ENCODE data around the gene ABCD2. TPM values are rescaled to one million over a fixed set of nuclear protein-coding genes. Genes with fewer than 3 reads are reported as not detected.

Gene ABCD2
- total and polyA plus RNA-seq, 2 of the 4 experiments (the other 2 are of a cell fraction) = not detected

DNA sequence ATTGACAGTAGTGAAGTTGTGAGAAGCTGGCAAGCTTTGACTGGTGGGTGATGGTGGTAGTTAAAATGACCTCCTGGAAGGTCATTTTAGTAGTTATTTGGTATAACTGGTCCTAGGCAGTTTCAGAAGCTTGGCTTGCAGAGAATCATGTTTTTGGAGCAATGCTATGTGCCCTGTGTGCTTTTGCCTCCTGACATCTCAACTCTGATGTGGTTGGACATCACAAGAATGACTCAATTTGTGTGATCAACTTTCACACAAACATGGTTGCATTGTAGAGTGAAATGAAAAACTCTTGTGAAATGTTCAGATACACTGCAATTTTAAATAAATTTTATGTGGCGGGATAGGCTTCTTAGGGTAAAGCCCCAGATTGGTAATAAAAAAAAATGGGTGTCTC lies 8.3 kb upstream of the ABCD2 start:
- intact Hi-C loops (cut with micrococcal nuclease) = loop anchor here (10.0 kb wide), 1 partner anchor 303 kb away; no protein-coding TSS in a partner anchor
- no peak overlapping the region for H2BK15ac ChIP-seq (ENCODE audit: low read depth, low read length)
- no peak overlapping the region for H4K8ac ChIP-seq (ENCODE audit: low read depth in 2 of 2, low read length in 2 of 2)
- H2AK5ac ChIP-seq (ENCODE audit: low read depth, low read length) = no peak overlapping the region
- H3K36me3 ChIP-seq (ENCODE audit: control insufficient read depth, insufficient read depth, low read length) = no peaks in the 10 kb centered on the region
- H3K4me2 ChIP-seq (ENCODE audit: low read depth, low read length) = no peak overlapping the region
- POLR2A ChIA-PET (ENCODE audit: unreplicated experiment) = no interaction called here
- H4K5ac ChIP-seq (ENCODE audit: low read depth, low read length) = no peak overlapping the region
- no peak overlapping the region for H3K9ac ChIP-seq (ENCODE audit: low read depth, low read length)
- ATAC-seq (ENCODE audit: low read depth) (no peak), DNase-seq (no peak)
- H4K20me1 ChIP-seq (ENCODE audit: insufficient read depth, low read length) = no peaks in the 10 kb centered on the region
- H3K9me3 ChIP-seq (ENCODE audit: control insufficient read depth, insufficient read depth, low read length) = no peaks in the 10 kb centered on the region
- whole genome bisulfite sequencing, 2 experiments (ENCODE audit: extremely low coverage in 2 of 2, insufficient read length in 1 of 2) = no CpG with 5 or more reads among the region's 1 CpG
- no peak overlapping the region for H2BK20ac ChIP-seq (ENCODE audit: low read depth, low read length)
- H3K79me1 ChIP-seq (ENCODE audit: low read depth in 1 of 2, low read length in 2 of 2) = no peaks in the 10 kb centered on the region
- H3K23ac ChIP-seq (ENCODE audit: low read depth, low read length) = no peak overlapping the region
- BruUV-seq (replicated peaks) = no TSS peak
- H3K27ac ChIP-seq (ENCODE audit: insufficient read depth, low read length) = no peak overlapping the region
- no peak overlapping the region for H2BK120ac ChIP-seq (ENCODE audit: low read depth, low read length)
- in situ Hi-C loops (cut with MboI; ENCODE audit: low sequenced_read_pairs) = no loop called here
- no peak overlapping the region for H4K91ac ChIP-seq (ENCODE audit: insufficient read depth, low read depth, low read length)
- H3K4ac ChIP-seq (ENCODE audit: low read depth, low read length) = no peak overlapping the region
- no peak overlapping the region for H3K56ac ChIP-seq (ENCODE audit: extremely low read depth, insufficient read depth, low read length)
- H3K18ac ChIP-seq (ENCODE audit: low read depth, low read length) = no peak overlapping the region
- dilution Hi-C loops (cut with HindIII; ENCODE audit: low sequenced_read_pairs, unreplicated experiment) = no loop called here
- H2AK9ac ChIP-seq (replicated peaks; ENCODE audit: low read depth, low read length, poor library complexity) = no peak overlapping the region
- no peak overlapping the region for H3K4me3 ChIP-seq (ENCODE audit: insufficient read depth, low read depth, low read length)
- no peaks in the 10 kb centered on the region for H3K27me3 ChIP-seq (ENCODE audit: control insufficient read depth, insufficient read depth, low read length)
- TF ChIP-seq CHD1 (IDR thresholded peaks at IDR 0.05; ENCODE audit: low read depth, low read length) (no peak), RCOR1 (IDR thresholded peaks at IDR 0.05; ENCODE audit: insufficient replicate concordance, low read length) (no peak), NFE2L2 (IDR thresholded peaks at IDR 0.05; ENCODE audit: low read depth, low read length) (no peak), FOS (IDR thresholded peaks at IDR 0.05; ENCODE audit: low read depth, low read length) (no peak), MAZ (IDR thresholded peaks at IDR 0.05; ENCODE audit: borderline replicate concordance, low read depth, low read length) (no peak)
- TF ChIP-seq, protein P1, sequence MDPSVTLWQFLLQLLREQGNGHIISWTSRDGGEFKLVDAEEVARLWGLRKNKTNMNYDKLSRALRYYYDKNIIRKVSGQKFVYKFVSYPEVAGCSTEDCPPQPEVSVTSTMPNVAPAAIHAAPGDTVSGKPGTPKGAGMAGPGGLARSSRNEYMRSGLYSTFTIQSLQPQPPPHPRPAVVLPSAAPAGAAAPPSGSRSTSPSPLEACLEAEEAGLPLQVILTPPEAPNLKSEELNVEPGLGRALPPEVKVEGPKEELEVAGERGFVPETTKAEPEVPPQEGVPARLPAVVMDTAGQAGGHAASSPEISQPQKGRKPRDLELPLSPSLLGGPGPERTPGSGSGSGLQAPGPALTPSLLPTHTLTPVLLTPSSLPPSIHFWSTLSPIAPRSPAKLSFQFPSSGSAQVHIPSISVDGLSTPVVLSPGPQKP (IDR thresholded peaks at IDR 0.05; ENCODE audit: borderline replicate concordance, low read depth, low read length) = no peak
- TF ChIP-seq, protein P2, sequence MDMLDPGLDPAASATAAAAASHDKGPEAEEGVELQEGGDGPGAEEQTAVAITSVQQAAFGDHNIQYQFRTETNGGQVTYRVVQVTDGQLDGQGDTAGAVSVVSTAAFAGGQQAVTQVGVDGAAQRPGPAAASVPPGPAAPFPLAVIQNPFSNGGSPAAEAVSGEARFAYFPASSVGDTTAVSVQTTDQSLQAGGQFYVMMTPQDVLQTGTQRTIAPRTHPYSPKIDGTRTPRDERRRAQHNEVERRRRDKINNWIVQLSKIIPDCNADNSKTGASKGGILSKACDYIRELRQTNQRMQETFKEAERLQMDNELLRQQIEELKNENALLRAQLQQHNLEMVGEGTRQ (IDR thresholded peaks at IDR 0.05; ENCODE audit: low read depth, low read length) = no peak
- no peak overlapping the region for H2AFZ ChIP-seq (replicated peaks; ENCODE audit: low read length, poor library complexity)
- no peaks in the 10 kb centered on the region for H3K4me1 ChIP-seq (ENCODE audit: control insufficient read depth, insufficient read depth, low read length)
- no peak overlapping the region for H3K14ac ChIP-seq (replicated peaks; ENCODE audit: low read depth, low read length)
- no peak overlapping the region for H2BK5ac ChIP-seq (ENCODE audit: low read depth, low read length, poor library complexity, severe bottlenecking)
- CTCF ChIA-PET = no interaction called here
- no peaks in the 10 kb centered on the region for H3K9me1 ChIP-seq (ENCODE audit: insufficient read depth, low read length)
